GM12801 (cell line): ENCODE measurements around the gene TDRD15.

Experiments
- CTCF ChIP-seq: IDR thresholded peaks from one replicate; pipeline ENCODE4 v1.5.1; 2011; ENCODE audit warnings: control low read depth; ENCODE audit not compliant: insufficient read length; ENCODE audit errors: extremely low read depth

TDRD15 gene

GRCh38 chr2:21175895-21176646, 52.3 kb downstream of the TDRD15 start:
- no peak for TF ChIP-seq CTCF

- TF ChIP-seq CTCF = no peak
Observed at GRCh38 chr2:21181957-21182356, 58.2 kb downstream of the TDRD15 start.

GRCh38 chr2:21183306-21183705, 59.5 kb downstream of the TDRD15 start:
- no peak for TF ChIP-seq CTCF

- no peak for TF ChIP-seq CTCF
Observed at GRCh38 chr2:21183726-21184125, 60.0 kb downstream of the TDRD15 start.

GRCh38 chr2:21191535-21191934, 67.8 kb downstream of the TDRD15 start:
- TF ChIP-seq CTCF = no peak
